Gastrocnemius medialis (tissue), 4 donors: ENCODE data around the gene GOLPH3.

Experiments used
- CTCF ChIP-seq, 5 experiments: fragments of 450-650 bp in 3 of 5; fragments of 200-600 bp in 2 of 5; sonication (generic) in 2 of 5; IDR thresholded peaks in 4 of 5; conservative IDR thresholded peaks in 1 of 5; 1 replicate in 4 of 5; 2 replicates in 1 of 5; pipeline ENCODE4 v1.5.1; 2016 to 2019; ENCODE audit warnings: antibody characterized with exemption in 5 of 5, mild to moderate bottlenecking in 3 of 5, moderate library complexity in 3 of 5
- POLR2A ChIP-seq, 2 donors: fragments of 450-650 bp; IDR thresholded peaks; one replicate each; pipeline ENCODE4 v1.6.1; 2017; ENCODE audit warnings: antibody characterized with exemption in 2 of 2, mild to moderate bottlenecking in 2 of 2, moderate library complexity in 2 of 2

GRCh38 chr5:32206053-32206452 lies 31.9 kb upstream of the GOLPH3 start:
- no peak for TF ChIP-seq CTCF (IDR thresholded peaks at IDR 0.05 in 4 of 5, conservative IDR thresholded peaks at IDR 0.05 in 1 of 5)
- TF ChIP-seq POLR2A (IDR thresholded peaks at IDR 0.05), result no peak
